ENCODE results near the gene PTGS1.

The PTGS1 gene

DNA sequence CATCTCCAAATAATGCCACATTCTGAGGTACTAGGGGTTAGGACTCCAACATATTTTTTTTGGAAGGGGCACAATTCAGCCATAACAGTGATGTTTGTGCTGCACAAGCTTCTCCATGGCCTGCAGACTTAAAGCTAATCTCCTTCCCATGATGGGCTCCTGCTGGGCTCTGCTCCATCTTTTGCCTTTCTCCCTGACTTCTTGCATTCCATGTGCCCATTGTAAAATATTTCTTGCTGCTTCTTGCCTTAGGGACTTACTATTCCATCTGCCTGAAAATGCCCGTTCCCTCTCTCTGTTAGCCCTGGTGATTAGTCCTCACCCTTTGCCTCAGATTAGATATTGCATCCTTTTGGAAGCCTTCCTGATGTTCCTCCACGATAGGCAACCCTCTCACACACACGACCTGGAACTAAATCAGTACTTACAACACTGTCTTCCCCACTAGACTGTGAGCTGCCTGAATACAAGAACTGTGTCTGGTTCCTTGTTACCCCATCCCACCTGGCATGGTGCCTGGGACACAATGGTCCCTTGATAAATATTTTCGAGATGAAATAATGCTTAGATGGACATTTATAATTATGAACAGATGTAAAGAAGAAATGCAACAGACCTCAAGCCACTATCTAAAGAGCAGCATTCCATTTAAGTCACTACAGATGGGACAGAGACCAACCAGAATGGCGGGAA is 73.4 kb downstream of the PTGS1 start:
- TF ChIP-seq, protein P1, sequence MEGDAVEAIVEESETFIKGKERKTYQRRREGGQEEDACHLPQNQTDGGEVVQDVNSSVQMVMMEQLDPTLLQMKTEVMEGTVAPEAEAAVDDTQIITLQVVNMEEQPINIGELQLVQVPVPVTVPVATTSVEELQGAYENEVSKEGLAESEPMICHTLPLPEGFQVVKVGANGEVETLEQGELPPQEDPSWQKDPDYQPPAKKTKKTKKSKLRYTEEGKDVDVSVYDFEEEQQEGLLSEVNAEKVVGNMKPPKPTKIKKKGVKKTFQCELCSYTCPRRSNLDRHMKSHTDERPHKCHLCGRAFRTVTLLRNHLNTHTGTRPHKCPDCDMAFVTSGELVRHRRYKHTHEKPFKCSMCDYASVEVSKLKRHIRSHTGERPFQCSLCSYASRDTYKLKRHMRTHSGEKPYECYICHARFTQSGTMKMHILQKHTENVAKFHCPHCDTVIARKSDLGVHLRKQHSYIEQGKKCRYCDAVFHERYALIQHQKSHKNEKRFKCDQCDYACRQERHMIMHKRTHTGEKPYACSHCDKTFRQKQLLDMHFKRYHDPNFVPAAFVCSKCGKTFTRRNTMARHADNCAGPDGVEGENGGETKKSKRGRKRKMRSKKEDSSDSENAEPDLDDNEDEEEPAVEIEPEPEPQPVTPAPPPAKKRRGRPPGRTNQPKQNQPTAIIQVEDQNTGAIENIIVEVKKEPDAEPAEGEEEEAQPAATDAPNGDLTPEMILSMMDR (IDR thresholded peaks at IDR 0.05; ENCODE audit: low read depth, low read length): no peak
- H3K4me3 ChIP-seq (ENCODE audit: low read depth, low read length): no peak overlapping the region

Data from WI38 (cell line).